H9 (cell line): ENCODE measurements around the gene CNDP1. TPM values are rescaled to one million over a fixed set of nuclear protein-coding genes. Genes with fewer than 3 reads are reported as not detected.

Experiments used
- DNase-seq: peaks from one replicate; pipeline ENCODE4 v3.0.0-alpha.2; 2017
- H2AFZ ChIP-seq: one replicate; pipeline ENCODE4 v1.6.1; 2013; ENCODE audit warnings: mild to moderate bottlenecking, low read length, control low read depth, moderate library complexity
- H2AK5ac ChIP-seq: 2 replicates; pipeline ENCODE4 v1.6.1; 2013; ENCODE audit warnings: low read length, control low read depth, mixed read lengths; ENCODE audit not compliant: insufficient read length
- H2BK120ac ChIP-seq: one replicate; pipeline ENCODE4 v1.6.1; 2013; ENCODE audit warnings: low read depth, mild to moderate bottlenecking, low read length, control low read depth, inconsistent platforms; ENCODE audit not compliant: poor library complexity, severe bottlenecking
- H2BK12ac ChIP-seq: 2 replicates; pipeline ENCODE4 v1.6.1; 2013; ENCODE audit warnings: low read length, control low read depth, mixed read lengths, low read depth; ENCODE audit not compliant: insufficient read length
- H2BK15ac ChIP-seq: 2 replicates; pipeline ENCODE4 v1.6.1; 2013; ENCODE audit warnings: low read depth, low read length, control low read depth
- H2BK20ac ChIP-seq: one replicate; pipeline ENCODE4 v1.6.1; 2013; ENCODE audit warnings: low read depth, mild to moderate bottlenecking, low read length, control low read depth, inconsistent platforms; ENCODE audit not compliant: poor library complexity, severe bottlenecking
- H2BK5ac ChIP-seq: 2 replicates; pipeline ENCODE4 v1.6.1; 2013; ENCODE audit warnings: low read length, control low read depth, mixed read lengths; ENCODE audit not compliant: insufficient read length
- H3K14ac ChIP-seq: 2 replicates; pipeline ENCODE4 v1.6.1; 2013; ENCODE audit warnings: low read length, control low read depth; ENCODE audit not compliant: insufficient read depth
- H3K18ac ChIP-seq: 2 replicates; pipeline ENCODE4 v1.6.1; 2013; ENCODE audit warnings: low read depth, mild to moderate bottlenecking, mixed read lengths, low read length, control low read depth; ENCODE audit not compliant: insufficient read length
- H3K23ac ChIP-seq: 2 replicates; pipeline ENCODE4 v1.6.1; 2013; ENCODE audit warnings: low read length, control low read depth, mixed read lengths, low read depth; ENCODE audit not compliant: insufficient read length
- H3K23me2 ChIP-seq: 2 replicates; pipeline ENCODE4 v1.6.1; 2013; ENCODE audit warnings: low read depth, mild to moderate bottlenecking, mixed read lengths, low read length, control low read depth; ENCODE audit not compliant: insufficient read length, poor library complexity, severe bottlenecking
- H3K27ac ChIP-seq: 2 replicates; pipeline ENCODE4 v1.5.1; 2013; ENCODE audit warnings: low read length, control low read depth, mixed read lengths, low read depth; ENCODE audit not compliant: insufficient read length
- H3K27me3 ChIP-seq: 2 replicates; pipeline ENCODE4 v1.6.1; 2013; ENCODE audit warnings: low read length, control low read depth, inconsistent platforms; ENCODE audit not compliant: insufficient read depth
- H3K4ac ChIP-seq: 2 replicates; pipeline ENCODE4 v1.6.1; 2013; ENCODE audit warnings: low read depth, mild to moderate bottlenecking, control low read depth, inconsistent platforms, low read length, moderate library complexity
- H3K4me1 ChIP-seq: 2 replicates; pipeline ENCODE4 v1.6.1; 2013; ENCODE audit warnings: low read length, control low read depth, inconsistent platforms; ENCODE audit not compliant: insufficient read depth
- H3K4me2 ChIP-seq: 2 replicates; pipeline ENCODE4 v1.6.1; 2013; ENCODE audit warnings: low read length, control low read depth, mixed read lengths; ENCODE audit not compliant: insufficient read length, insufficient read depth
- H3K56ac ChIP-seq: 2 replicates; pipeline ENCODE4 v1.6.1; 2013; ENCODE audit warnings: low read depth, mild to moderate bottlenecking, mixed read lengths, low read length, control low read depth; ENCODE audit not compliant: insufficient read length
- H3K79me1 ChIP-seq: 2 replicates; pipeline ENCODE4 v1.6.1; 2013; ENCODE audit warnings: low read depth, mild to moderate bottlenecking, moderate library complexity, low read length, control low read depth, inconsistent platforms; ENCODE audit not compliant: insufficient read depth, poor library complexity, severe bottlenecking
- H3K79me2 ChIP-seq: 2 replicates; pipeline ENCODE4 v1.6.1; 2013; ENCODE audit warnings: low read length, control low read depth, inconsistent platforms; ENCODE audit not compliant: insufficient read depth
- H3K9ac ChIP-seq: 2 replicates; pipeline ENCODE4 v1.6.1; 2013; ENCODE audit warnings: low read length, control low read depth, mixed read lengths; ENCODE audit not compliant: insufficient read length; ENCODE audit errors: extremely low read depth
- H3K9me3 ChIP-seq: one replicate; pipeline ENCODE4 v1.6.1; 2013; ENCODE audit warnings: low read depth, low read length, inconsistent platforms; ENCODE audit not compliant: control insufficient read depth
- H3T11ph ChIP-seq: one replicate; pipeline ENCODE4 v1.6.1; 2013; ENCODE audit warnings: mild to moderate bottlenecking, low read length, control low read depth, inconsistent platforms
- H4K20me1 ChIP-seq: one replicate; pipeline ENCODE4 v1.6.1; 2013; ENCODE audit not compliant: control insufficient read depth, insufficient read length, insufficient read depth
- H4K5ac ChIP-seq: 2 replicates; pipeline ENCODE4 v1.6.1; 2013; ENCODE audit warnings: low read depth, mild to moderate bottlenecking, mixed read lengths, low read length, control low read depth; ENCODE audit not compliant: insufficient read length
- H4K8ac ChIP-seq: replicated peaks from 2 replicates; pipeline ENCODE4 v1.6.1; 2013; ENCODE audit warnings: low read length, control low read depth, mixed read lengths, low read depth; ENCODE audit not compliant: insufficient read length
- H4K91ac ChIP-seq: 2 replicates; pipeline ENCODE4 v1.6.1; 2013; ENCODE audit warnings: low read depth, mild to moderate bottlenecking, moderate library complexity, mixed read lengths, low read length, control low read depth; ENCODE audit not compliant: insufficient read length
- H3K27ac Mint-ChIP-seq, 3 experiments: 2 replicates in 2 of 3; 3 replicates in 1 of 3; pipeline ENCODE4 v1.8.0; 2020 to 2021; ENCODE audit warnings: mixed read lengths in 3 of 3, mild to moderate bottlenecking in 1 of 3, moderate library complexity in 1 of 3
- H3K27me3 Mint-ChIP-seq: 2 replicates; pipeline ENCODE4 v1.8.0; 2021; ENCODE audit warnings: low read depth, mild to moderate bottlenecking, moderate library complexity, mixed read lengths
- H3K36me3 Mint-ChIP-seq, 3 experiments: 2 replicates in 2 of 3; 3 replicates in 1 of 3; pipeline ENCODE4 v1.8.0; 2020 to 2021; ENCODE audit warnings: low read depth in 3 of 3, mixed read lengths in 3 of 3; ENCODE audit not compliant: insufficient read depth in 1 of 3
- H3K4me1 Mint-ChIP-seq, 2 experiments: 2 replicates each; pipeline ENCODE4 v1.8.0; 2020; ENCODE audit warnings: mixed read lengths in 2 of 2
- H3K4me3 Mint-ChIP-seq, 2 experiments: 2 replicates in 1 of 2; 3 replicates in 1 of 2; pipeline ENCODE4 v1.8.0; 2020 to 2021; ENCODE audit warnings: mild to moderate bottlenecking in 2 of 2, mixed read lengths in 2 of 2, moderate library complexity in 1 of 2
- H3K9me3 Mint-ChIP-seq, 2 experiments: 2 replicates in 1 of 2; 3 replicates in 1 of 2; pipeline ENCODE4 v1.8.0; 2020; ENCODE audit warnings: mild to moderate bottlenecking in 2 of 2, mixed read lengths in 2 of 2, moderate library complexity in 1 of 2
- WGBS: extraction: QIAGEN DNeasy Blood & Tissue Kit; methylation state at CpG from one replicate; pipeline ENCODE4 v1.1.7; 2013; ENCODE audit warnings: missing lambda C conversion rate, low lambda C conversion rate, mixed read lengths; ENCODE audit not compliant: insufficient read length; ENCODE audit errors: extremely low coverage; 5-methylcytosine and 5-hydroxymethylcytosine counted together
- total RNA-seq: library from RNA; stranded (reverse); gene quantifications from 2 replicates; pipeline ENCODE4 v1.2.1, GENCODE V29; 2021
- TF ChIP-seq, protein P1 (sequence below): fragments of 200-600 bp; sonication (generic); conservative IDR thresholded peaks from 3 replicates; pipeline ENCODE4 v1.8.0; 2021; ENCODE audit warnings: antibody characterized with exemption, mild to moderate bottlenecking

Gene CNDP1
- total RNA-seq, 1 experiment from 2014 or later = not detected

DNA sequence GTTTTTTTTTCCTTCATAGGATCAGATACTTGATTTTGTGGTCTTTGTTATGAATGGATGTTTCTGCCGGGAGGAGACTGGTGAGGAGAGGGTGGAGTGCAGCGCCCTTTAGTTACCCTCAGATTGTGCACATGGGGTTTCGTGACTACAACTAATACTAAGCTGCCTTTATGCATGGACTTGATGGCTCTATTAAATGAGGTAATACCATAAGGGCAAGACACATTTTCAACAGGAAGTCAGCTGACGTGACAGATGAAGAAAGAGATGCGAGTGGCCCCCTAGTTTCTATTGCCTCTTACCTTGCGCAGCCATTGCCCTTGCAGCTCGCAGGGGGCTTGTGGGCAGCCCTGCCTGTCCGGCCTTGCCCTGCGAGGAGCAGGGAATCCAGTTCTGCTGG, 87.8 kb downstream of the CNDP1 start:
- Histone ChIP-seq H4K91ac (no peak overlapping the region), H3K9me3 (no peaks in the 10 kb centered on the region), H4K8ac (no peak overlapping the region), H3T11ph (no peak overlapping the region), H2BK15ac (no peak overlapping the region), H3K4me1 (peaks cover 5% of the 10 kb centered on the region; the same call in 1 of the 2 replicates), H2BK20ac (no peak overlapping the region), H3K4me2 (no peak overlapping the region), H3K79me1 (no peaks in the 10 kb centered on the region), H3K23ac (no peak overlapping the region), H2BK120ac (no peak overlapping the region), H3K56ac (no peak overlapping the region), H3K27me3 (no peaks in the 10 kb centered on the region), H3K4ac (no peak overlapping the region), H3K18ac (no peak overlapping the region), H3K14ac (no peak overlapping the region), H4K5ac (no peak overlapping the region), H3K79me2 (no peaks in the 10 kb centered on the region; the same call in 1 of the 2 replicates), H2AFZ (no peak overlapping the region), H2BK5ac (no peak overlapping the region), H3K23me2 (no peaks in the 10 kb centered on the region), H4K20me1 (no peaks in the 10 kb centered on the region), H2AK5ac (no peak overlapping the region), H2BK12ac (no peak overlapping the region), H3K9ac (no peak overlapping the region), H3K27ac (no peak overlapping the region)
- H3K9me3 Mint-ChIP-seq = no peaks in the 10 kb centered on the region
- no peak overlapping the region for H3K27ac Mint-ChIP-seq
- H3K27me3 Mint-ChIP-seq = no peaks in the 10 kb centered on the region
- H3K4me1 Mint-ChIP-seq = peaks cover 0 to 4% of the 10 kb centered on the region in 2 experiments; a peak in 2 of 4 replicates
- no peak overlapping the region for H3K4me3 Mint-ChIP-seq
- H3K36me3 Mint-ChIP-seq = no peaks in the 10 kb centered on the region
- TF ChIP-seq, protein P1, sequence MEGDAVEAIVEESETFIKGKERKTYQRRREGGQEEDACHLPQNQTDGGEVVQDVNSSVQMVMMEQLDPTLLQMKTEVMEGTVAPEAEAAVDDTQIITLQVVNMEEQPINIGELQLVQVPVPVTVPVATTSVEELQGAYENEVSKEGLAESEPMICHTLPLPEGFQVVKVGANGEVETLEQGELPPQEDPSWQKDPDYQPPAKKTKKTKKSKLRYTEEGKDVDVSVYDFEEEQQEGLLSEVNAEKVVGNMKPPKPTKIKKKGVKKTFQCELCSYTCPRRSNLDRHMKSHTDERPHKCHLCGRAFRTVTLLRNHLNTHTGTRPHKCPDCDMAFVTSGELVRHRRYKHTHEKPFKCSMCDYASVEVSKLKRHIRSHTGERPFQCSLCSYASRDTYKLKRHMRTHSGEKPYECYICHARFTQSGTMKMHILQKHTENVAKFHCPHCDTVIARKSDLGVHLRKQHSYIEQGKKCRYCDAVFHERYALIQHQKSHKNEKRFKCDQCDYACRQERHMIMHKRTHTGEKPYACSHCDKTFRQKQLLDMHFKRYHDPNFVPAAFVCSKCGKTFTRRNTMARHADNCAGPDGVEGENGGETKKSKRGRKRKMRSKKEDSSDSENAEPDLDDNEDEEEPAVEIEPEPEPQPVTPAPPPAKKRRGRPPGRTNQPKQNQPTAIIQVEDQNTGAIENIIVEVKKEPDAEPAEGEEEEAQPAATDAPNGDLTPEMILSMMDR = no peak
- no peak for DNase-seq
- no CpG with 5 or more reads among the region's 9 CpGs for WGBS
